Mucosa of descending colon (tissue), 3 donors: ENCODE data around the gene KLRF1. TPM values are rescaled to one million over a fixed set of nuclear protein-coding genes. Genes with fewer than 3 reads are reported as not detected.

Experiments used
- ATAC-seq: fragments of 200-7000 bp; cut with Tn5 transposase; one replicate; pipeline ENCODE4 v1.9.1; 2020; ENCODE audit warnings: mild to moderate bottlenecking, moderate library complexity
- DNase-seq, 3 donors: peaks; one replicate each; pipeline ENCODE4 v3.0.0-alpha.2; 2020
- H3K36me3 ChIP-seq: fragments of 200-600 bp; one replicate; pipeline ENCODE4 v1.8.0; 2021; ENCODE audit warnings: low read depth, mild to moderate bottlenecking
- H3K4me1 ChIP-seq: fragments of 200-600 bp; one replicate; pipeline ENCODE4 v1.8.0; 2021; ENCODE audit warnings: low read depth, mild to moderate bottlenecking
- H3K4me3 ChIP-seq: fragments of 200-600 bp; one replicate; pipeline ENCODE4 v1.8.0; 2021; ENCODE audit warnings: mild to moderate bottlenecking
- H3K9me3 ChIP-seq: fragments of 200-600 bp; one replicate; pipeline ENCODE4 v1.8.0; 2021; ENCODE audit warnings: mild to moderate bottlenecking
- CTCF ChIP-seq: fragments of 200-600 bp; IDR thresholded peaks from one replicate; pipeline ENCODE4 v1.8.0; 2022; ENCODE audit warnings: antibody characterized with exemption, mild to moderate bottlenecking
- intact Hi-C, 2 donors: fragments of 100-400 bp; cut with DNase I in 1 of 2; cut with micrococcal nuclease in 1 of 2; formaldehyde crosslinking; loops; one replicate each; pipeline versions ENCODE4 v1.11.0 to v1.11.1; 2022; cut with DNase I, micrococcal nuclease
- total RNA-seq, 3 donors: library from RNA; stranded (reverse); fragmentation: NEBNext Ultra II Directional in 2 of 3; extraction: Animal tissue kit (Norgen Biotek cat#: 25700) in 2 of 3; gene quantifications; one replicate each; pipeline versions ENCODE4 v1.2.1 to v1.2.4, GENCODE V29; 2021 to 2023
- donor health status: DM: no; HTN: no; CAD: no; lungs with moderate emphysema.
- donor health status: DM: no; HTN: no; CAD: no.
- donor health status: DM: no; HTN: yes; CAD: no.

Gene KLRF1
- total RNA-seq, 3 donors from 2014 or later: 0.55 to 0.73 (median 0.58) TPM

GRCh38 chr12:9856151-9856550, 28.9 kb downstream of the KLRF1 start:
- no peak for ATAC-seq
- DNase-seq: no peak
- Histone ChIP-seq H3K4me3 (no peak overlapping the region), H3K36me3 (no peaks in the 10 kb centered on the region), H3K4me1 (no peaks in the 10 kb centered on the region), H3K9me3 (no peaks in the 10 kb centered on the region)
- intact Hi-C loops: no loop called here
- no peak for TF ChIP-seq CTCF

- Histone ChIP-seq H3K4me3 (no peak overlapping the region), H3K4me1 (no peaks in the 10 kb centered on the region), H3K9me3 (no peaks in the 10 kb centered on the region), H3K36me3 (no peaks in the 10 kb centered on the region)
- no peak for ATAC-seq
- no peak for DNase-seq
- intact Hi-C loops: no loop called here
- no peak for TF ChIP-seq CTCF
Measured at GRCh38 chr12:9856894-9857293, 29.6 kb downstream of the KLRF1 start.

- H3K4me1 ChIP-seq: no peaks in the 10 kb centered on the region
- no peak overlapping the region for H3K4me3 ChIP-seq
- DNase-seq (no peak), ATAC-seq (no peak)
- intact Hi-C loops: no loop called here
- H3K9me3 ChIP-seq: no peaks in the 10 kb centered on the region
- no peaks in the 10 kb centered on the region for H3K36me3 ChIP-seq
- no peak for TF ChIP-seq CTCF
Measured at GRCh38 chr12:9858135-9858534, 30.9 kb downstream of the KLRF1 start.

- no peaks in the 10 kb centered on the region for H3K36me3 ChIP-seq
- ATAC-seq (peak; percentile 20), DNase-seq (no peak)
- TF ChIP-seq CTCF: no peak
- no peak overlapping the region for H3K4me3 ChIP-seq
- H3K9me3 ChIP-seq: no peaks in the 10 kb centered on the region
- no peaks in the 10 kb centered on the region for H3K4me1 ChIP-seq
- intact Hi-C loops: no loop called here
Measured at GRCh38 chr12:9864913-9865675, 37.8 kb downstream of the KLRF1 start.

GRCh38 chr12:9866860-9867269, 39.6 kb downstream of the KLRF1 start:
- DNase-seq (no peak), ATAC-seq (no peak)
- no peak for TF ChIP-seq CTCF
- Histone ChIP-seq H3K36me3 (no peaks in the 10 kb centered on the region), H3K4me3 (no peak overlapping the region), H3K9me3 (no peaks in the 10 kb centered on the region), H3K4me1 (no peaks in the 10 kb centered on the region)
- intact Hi-C loops: no loop called here
